Right cardiac atrium (tissue), 5 donors: ENCODE measurements around the gene PHF13. TPM values are rescaled to one million over a fixed set of nuclear protein-coding genes. Genes with fewer than 3 reads are reported as not detected.
A peak's percentile ranks its signal among the peaks of the same experiment; 100 is the strongest.

Source experiments
- ATAC-seq, 2 donors: fragments of 200-7000 bp; cut with Tn5 transposase; one replicate each; pipeline versions ENCODE4 v1.8.0 to v1.9.1; 2020; ENCODE audit warnings: moderate library complexity in 2 of 2, mild to moderate bottlenecking in 1 of 2
- DNase-seq, 3 donors: peaks; one replicate each; pipeline ENCODE4 v3.0.0-alpha.2; 2020
- H3K27ac ChIP-seq: one replicate; pipeline ENCODE4 v1.5.1; 2013; ENCODE audit warnings: mild to moderate bottlenecking, low read length, control low read depth, moderate library complexity
- H3K27me3 ChIP-seq: one replicate; pipeline ENCODE4 v1.6.1; 2013; ENCODE audit not compliant: control insufficient read depth, insufficient read depth
- H3K4me1 ChIP-seq: one replicate; pipeline ENCODE4 v1.6.1; 2013; ENCODE audit warnings: low read length; ENCODE audit not compliant: control insufficient read depth, insufficient read depth
- H3K4me3 ChIP-seq: one replicate; pipeline ENCODE4 v1.5.1; 2013; ENCODE audit warnings: low read length, control low read depth
- H3K9me3 ChIP-seq: one replicate; pipeline ENCODE4 v1.6.1; 2013; ENCODE audit warnings: low read length; ENCODE audit not compliant: control insufficient read depth
- WGBS: extraction: QIAGEN DNeasy Blood & Tissue Kit; methylation state at CpG from one replicate; pipeline ENCODE4 v1.1.7; 2013; 5-methylcytosine and 5-hydroxymethylcytosine counted together
- intact Hi-C, 4 donors: fragments of 100-400 bp; cut with DNase I; formaldehyde crosslinking; loops; one replicate each; pipeline versions ENCODE4 v1.11.0 to v1.14.0; 2022 to 2023
- polyA plus RNA-seq: library from polyadenylated mRNA; stranded (reverse); fragments of 200-250 nt; gene quantifications from one replicate; pipeline ENCODE4 v1.2.3, GENCODE V29; 2013
- total RNA-seq, 4 donors: library from RNA; stranded (reverse); fragmentation: NEBNext Ultra II Directional; extraction: Animal tissue kit (Norgen Biotek cat#: 25700); gene quantifications; one replicate each; pipeline ENCODE4 v1.2.1, GENCODE V29; 2021
- donor health status: healthy with polysubstance abuse.
- donor health status: DM: no; HTN: yes; CAD: no.
- donor health status: DM: no; HTN: no; CAD: no.
- donor health status: DM: no; HTN: yes; CAD: no; lungs with severe emphysema.
- donor health status: DM: yes; HTN: yes; CAD: no.

The PHF13 gene
- total and polyA plus RNA-seq, 5 donors: 4.8 to 9.7 (median 6.7) TPM

DNA sequence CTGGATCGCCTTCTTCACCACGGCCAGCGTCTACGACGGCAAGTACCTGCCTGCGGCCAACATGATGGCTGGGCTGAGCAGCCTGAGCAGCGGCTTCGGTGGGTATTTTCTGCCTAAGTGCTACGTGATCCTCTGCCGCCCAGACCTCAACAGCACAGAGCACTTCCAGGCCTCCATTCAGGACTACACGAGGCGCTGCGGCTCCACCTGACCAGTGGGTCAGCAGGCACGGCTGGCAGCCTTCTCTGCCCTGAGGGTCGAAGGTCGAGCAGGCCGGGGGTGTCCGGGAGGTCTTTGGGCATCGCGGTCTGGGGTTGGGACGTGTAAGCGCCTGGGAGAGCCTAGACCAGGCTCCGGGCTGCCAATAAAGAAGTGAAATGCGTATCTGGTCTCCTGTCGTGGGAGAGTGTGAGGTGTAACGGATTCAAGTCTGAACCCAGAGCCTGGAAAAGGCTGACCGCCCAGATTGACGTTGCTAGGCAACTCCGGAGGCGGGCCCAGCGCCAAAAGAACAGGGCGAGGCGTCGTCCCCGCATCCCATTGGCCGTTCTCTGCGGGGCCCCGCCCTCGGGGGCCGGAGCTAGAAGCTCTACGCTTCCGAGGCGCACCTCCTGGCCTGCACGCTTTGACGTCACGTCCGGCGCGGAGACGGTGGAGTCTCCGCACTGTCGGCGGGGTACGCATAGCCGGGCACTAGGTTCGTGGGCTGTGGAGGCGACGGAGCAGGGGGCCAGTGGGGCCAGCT is 34.0 kb upstream of the PHF13 start, which contains the start of gene ZBTB48:
ZBTB48 (plus strand) TSS at position 621 of the 745 bp plus-strand sequence. CDS start 616 bp downstream, outside the sequence.
- H3K9me3 ChIP-seq: no peaks in the 10 kb centered on the region
- intact Hi-C loops: no loop called here
- peak; percentile 98 for ATAC-seq

DNA sequence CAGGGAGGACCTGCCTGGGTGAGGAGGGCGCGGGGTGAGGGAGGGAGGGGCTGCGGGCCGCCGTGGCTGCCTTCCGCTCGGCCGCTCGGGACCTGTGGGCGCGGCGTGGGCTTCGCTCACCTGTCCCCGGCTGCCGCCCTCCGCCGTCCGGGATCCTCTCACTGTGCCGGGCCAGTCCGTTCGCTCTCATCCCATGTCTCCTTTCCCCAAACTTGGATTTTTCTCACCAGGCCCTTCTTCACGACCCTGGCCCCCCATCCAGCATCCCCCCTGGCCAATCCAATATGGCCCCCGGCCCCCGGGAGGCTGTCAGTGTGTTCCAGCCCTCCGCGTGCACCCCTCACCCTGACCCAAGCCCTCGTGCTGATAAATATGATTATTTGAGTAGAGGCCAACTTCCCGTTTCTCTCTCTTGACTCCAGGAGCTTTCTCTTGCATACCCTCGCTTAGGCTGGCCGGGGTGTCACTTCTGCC is 33.4 kb upstream of the PHF13 start:
- under 1% methylated on average over 30 of the region's 30 CpGs for WGBS
- DNase-seq (no peak), ATAC-seq (peak; percentile 1 to 9)
- H3K9me3 ChIP-seq: no peaks in the 10 kb centered on the region
- H3K4me1 ChIP-seq: peaks cover 12% of the 10 kb centered on the region
- peak overlapping the region; percentile 80 for H3K4me3 ChIP-seq
- H3K27ac ChIP-seq: peak overlapping the region; percentile 79
- H3K27me3 ChIP-seq: no peaks in the 10 kb centered on the region
- intact Hi-C loops: no loop called here

More for the DNA sequence above, 34.0 kb upstream of the PHF13 start, which contains the start of gene ZBTB48:
- peak within 1 kb of the TSS; percentile 80 for H3K4me3 ChIP-seq
- H3K27me3 ChIP-seq: no peaks in the 10 kb centered on the region
- peaks cover 12% of the 10 kb centered on the region for H3K4me1 ChIP-seq
- peak; percentile 100 for DNase-seq
- H3K27ac ChIP-seq: peak within 1 kb of the TSS; percentile 90
- WGBS: 13% methylated on average over 58 of the region's 58 CpGs

DNA sequence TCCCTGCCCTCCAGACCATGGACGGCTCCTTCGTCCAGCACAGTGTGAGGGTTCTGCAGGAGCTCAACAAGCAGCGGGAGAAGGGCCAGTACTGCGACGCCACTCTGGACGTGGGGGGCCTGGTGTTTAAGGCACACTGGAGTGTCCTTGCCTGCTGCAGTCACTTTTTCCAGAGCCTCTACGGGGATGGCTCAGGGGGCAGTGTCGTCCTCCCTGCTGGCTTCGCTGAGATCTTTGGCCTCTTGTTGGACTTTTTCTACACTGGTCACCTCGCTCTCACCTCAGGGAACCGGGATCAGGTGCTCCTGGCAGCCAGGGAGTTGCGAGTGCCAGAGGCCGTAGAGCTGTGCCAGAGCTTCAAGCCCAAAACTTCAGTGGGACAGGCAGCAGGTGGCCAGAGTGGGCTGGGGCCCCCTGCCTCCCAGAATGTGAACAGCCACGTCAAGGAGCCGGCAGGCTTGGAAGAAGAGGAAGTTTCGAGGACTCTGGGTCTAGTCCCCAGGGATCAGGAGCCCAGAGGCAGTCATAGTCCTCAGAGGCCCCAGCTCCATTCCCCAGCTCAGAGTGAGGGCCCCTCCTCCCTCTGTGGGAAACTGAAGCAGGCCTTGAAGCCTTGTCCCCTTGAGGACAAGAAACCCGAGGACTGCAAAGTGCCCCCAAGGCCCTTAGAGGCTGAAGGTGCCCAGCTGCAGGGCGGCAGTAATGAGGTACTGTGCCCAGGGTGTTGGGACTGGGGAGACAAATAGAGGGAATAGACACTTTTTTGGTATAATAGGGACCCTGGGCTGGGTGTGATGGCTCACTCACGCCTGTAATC is 32.7 kb upstream of the PHF13 start:
- ATAC-seq: peak in 1 of 2 donors; percentile 3

DNA sequence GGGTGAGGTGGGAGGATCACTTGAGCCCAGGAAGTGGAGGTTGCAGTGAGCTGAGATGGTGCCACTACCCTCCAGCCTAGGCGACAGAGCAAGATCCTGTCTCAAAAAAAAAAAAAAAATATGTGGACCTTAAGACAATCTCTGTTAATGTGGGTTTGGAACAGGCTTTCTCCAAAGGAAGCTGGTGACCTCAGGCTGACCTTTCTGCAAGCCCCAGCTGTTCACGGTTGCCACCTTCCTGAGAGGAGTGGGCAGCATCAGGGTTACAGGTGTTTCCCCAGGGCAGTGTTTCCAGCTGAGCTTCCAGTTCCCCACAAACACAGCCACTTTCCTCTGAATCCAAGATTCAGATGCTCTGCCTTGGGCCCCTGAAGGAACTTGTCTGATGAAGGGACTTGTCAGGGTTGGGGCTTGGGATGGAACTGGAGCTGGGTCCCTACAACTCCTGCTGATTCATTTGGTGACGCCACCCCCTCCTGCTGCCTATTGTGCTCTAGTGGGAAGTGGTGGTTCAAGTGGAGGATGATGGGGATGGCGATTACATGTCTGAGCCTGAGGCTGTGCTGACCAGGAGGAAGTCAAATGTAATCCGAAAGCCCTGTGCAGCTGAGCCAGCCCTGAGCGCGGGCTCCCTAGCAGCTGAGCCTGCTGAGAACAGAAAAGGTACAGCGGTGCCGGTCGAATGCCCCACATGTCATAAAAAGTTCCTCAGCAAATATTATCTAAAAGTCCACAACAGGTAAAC is 31.8 kb upstream of the PHF13 start:
- Histone ChIP-seq H3K4me3 (no peak overlapping the region), H3K27ac (no peak overlapping the region), H3K4me1 (peaks cover 12% of the 10 kb centered on the region), H3K9me3 (no peaks in the 10 kb centered on the region), H3K27me3 (no peaks in the 10 kb centered on the region)
- DNase-seq: peak in 1 of 3 donors; percentile 52
- ATAC-seq: no peak
- WGBS: 70% methylated on average over 10 of the region's 10 CpGs
- intact Hi-C loops: no loop called here

More for the DNA sequence above, 32.7 kb upstream of the PHF13 start:
- Histone ChIP-seq H3K9me3 (no peaks in the 10 kb centered on the region), H3K27me3 (no peaks in the 10 kb centered on the region), H3K4me3 (peak overlapping the region; percentile 80), H3K4me1 (peaks cover 12% of the 10 kb centered on the region), H3K27ac (peak overlapping the region; percentile 2)
- intact Hi-C loops: no loop called here
- 32% methylated on average over 19 of the region's 19 CpGs for WGBS
- peak in 2 of 3 donors; percentile 59 to 63 for DNase-seq

DNA sequence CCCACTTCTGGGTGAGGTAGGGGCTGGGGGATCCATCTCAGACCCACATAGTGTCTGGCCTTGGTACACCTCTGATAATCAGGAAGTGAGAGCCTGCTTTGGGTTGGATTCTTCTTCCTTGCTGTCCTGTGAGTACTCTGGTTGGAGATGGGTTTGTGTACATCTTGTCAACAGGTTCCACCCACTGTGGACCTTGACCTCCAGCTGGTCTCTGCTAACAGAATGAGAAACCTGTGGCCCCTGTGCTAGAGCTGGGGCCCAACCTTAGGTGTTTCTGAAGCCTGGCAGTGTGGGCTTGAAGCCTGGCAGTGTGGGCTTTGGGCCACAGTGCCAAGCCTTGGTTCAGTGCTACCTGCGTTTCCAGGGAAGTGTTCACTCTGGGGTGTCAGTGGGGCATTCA is 31.2 kb upstream of the PHF13 start:
- DNase-seq (no peak), ATAC-seq (no peak)
- intact Hi-C loops: no loop called here
- Histone ChIP-seq H3K4me1 (peaks cover 12% of the 10 kb centered on the region), H3K27me3 (no peaks in the 10 kb centered on the region), H3K27ac (no peak overlapping the region), H3K4me3 (no peak overlapping the region), H3K9me3 (no peaks in the 10 kb centered on the region)
- WGBS: 79% methylated on average over 1 of the region's 1 CpG

DNA sequence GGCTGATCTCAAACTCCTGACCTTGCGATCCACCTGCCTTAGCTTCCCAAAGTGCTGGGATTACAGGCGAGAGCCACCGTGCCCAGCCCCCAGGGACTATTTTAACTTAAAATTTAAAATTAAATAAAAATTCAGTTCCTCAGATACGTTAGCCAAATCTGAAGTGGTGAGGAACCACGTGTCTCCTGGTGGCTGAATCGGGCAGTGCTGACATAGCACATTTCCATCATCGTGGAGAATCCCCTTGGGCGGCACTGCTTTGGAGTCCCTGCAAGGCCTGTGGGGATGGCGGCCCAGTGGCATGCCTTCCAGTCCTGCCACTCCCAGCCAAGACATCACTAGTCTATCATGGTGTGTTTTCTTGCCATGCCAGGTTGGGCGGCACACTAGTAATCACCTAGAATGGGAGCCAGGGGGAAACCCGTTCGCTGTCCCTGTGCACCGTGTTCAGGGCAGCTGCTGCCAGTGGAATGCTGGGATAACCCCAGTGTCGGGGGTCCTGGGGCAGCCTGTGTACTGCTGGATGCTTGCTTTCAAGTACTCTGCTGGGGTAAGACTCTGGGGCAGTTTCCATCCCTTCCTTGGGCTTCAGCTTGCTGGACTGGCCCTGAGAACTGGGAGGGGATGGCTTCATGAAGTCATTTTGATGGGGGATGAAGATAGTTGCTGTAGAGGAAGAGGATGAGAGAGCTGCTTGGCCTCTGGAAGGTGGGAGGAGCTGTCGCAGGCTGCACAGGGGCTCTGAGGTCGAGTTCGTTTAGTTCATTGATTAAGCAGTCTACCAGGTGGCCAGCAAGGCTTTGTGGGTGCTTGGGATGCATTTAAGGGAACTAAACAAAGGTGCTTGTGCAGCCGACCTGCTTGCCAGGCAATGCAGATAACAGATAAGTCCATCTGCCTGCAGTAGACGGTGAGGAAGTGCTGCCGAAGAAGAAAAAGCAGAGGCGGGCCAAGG is 29.1 kb upstream of the PHF13 start:
- ATAC-seq (no peak), DNase-seq (peak in 1 of 3 donors; percentile 59)
- intact Hi-C loops: no loop called here
- Histone ChIP-seq H3K9me3 (no peaks in the 10 kb centered on the region), H3K27me3 (no peaks in the 10 kb centered on the region), H3K27ac (no peak overlapping the region), H3K4me1 (peaks cover 13% of the 10 kb centered on the region), H3K4me3 (no peak overlapping the region)
- 66% methylated on average over 21 of the region's 21 CpGs for WGBS

DNA sequence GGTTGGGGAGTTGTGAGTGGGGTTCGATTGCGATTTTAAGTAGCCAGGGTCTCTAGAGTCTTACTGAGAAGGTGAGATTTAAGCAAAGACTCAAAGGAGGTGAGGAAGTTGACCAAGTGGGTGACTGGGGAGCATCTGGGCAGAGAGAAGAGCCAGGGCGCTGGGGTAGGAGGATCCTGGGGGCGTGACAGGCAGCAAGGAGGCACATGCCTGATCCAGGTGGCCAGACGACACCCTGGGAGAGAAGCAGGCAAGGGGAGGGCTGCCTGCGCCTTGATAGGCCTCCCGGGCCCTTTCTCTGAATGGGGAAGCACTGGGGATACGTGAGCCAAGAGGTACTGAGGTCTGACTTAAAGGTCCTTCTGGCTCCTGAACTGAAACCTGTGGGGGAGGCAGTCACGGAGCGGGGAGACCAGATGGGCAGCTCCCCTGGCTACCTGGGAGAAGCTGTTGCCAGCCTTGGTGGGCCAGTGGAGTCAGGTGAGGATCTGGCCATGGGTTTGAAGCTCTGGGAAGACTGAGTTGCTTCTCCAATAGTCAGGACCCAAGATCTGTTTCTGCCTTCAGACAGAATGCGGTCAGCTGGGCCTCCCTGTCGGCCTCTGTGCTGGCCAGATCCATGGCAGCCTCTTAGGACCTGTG is 28.3 kb upstream of the PHF13 start:
- H3K4me1 ChIP-seq: peaks cover 12% of the 10 kb centered on the region
- no peak overlapping the region for H3K4me3 ChIP-seq
- intact Hi-C loops: no loop called here
- DNase-seq (no peak), ATAC-seq (no peak)
- no peak overlapping the region for H3K27ac ChIP-seq
- no peaks in the 10 kb centered on the region for H3K27me3 ChIP-seq
- H3K9me3 ChIP-seq: no peaks in the 10 kb centered on the region
- 79% methylated on average over 12 of the region's 12 CpGs for WGBS

DNA sequence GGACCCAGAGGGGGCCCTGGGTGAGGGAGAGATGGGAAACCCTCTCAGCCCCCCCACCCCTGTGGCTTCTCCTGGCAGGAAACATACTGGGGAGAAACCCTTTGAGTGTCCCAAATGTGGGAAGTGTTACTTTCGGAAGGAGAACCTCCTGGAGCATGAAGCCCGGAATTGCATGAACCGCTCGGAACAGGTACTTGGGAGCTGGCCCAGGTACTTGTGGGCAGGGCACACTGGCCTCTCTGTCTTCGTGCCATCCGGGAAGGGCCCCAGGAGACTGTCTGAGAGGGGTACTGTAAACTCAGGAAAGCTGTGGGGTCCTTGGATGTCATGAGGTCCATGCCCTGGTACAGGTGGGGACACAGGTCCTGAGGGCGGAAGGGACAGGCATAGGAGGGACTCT is 27.7 kb upstream of the PHF13 start:
- H3K4me1 ChIP-seq: peaks cover 9% of the 10 kb centered on the region
- H3K9me3 ChIP-seq: no peaks in the 10 kb centered on the region
- H3K27me3 ChIP-seq: no peaks in the 10 kb centered on the region
- 90% methylated on average over 7 of the region's 7 CpGs for WGBS
- H3K27ac ChIP-seq: no peak overlapping the region
- intact Hi-C loops: no loop called here
- ATAC-seq: no peak
- H3K4me3 ChIP-seq: no peak overlapping the region
- no peak for DNase-seq

DNA sequence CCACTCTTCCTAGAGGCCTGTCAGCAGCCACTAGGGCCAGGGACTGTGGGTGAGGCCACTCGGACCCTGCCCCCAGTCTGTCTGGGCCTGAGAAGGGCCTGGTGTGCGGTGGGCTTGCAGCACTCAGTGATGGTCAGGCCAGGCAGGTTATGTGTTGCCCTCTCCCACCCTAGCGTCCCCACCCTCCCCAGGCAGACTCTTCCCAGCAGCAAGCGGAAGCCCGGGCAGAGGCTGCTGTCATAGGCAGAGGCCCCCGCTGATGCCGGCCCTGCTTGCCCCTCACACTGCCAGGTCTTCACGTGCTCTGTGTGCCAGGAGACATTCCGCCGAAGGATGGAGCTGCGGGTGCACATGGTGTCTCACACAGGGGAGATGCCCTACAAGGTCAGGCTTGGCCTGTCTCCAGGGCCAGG is 27.1 kb upstream of the PHF13 start:
- ATAC-seq (peak; percentile 2 to 9), DNase-seq (peak in 2 of 3 donors; percentile 58 to 62)
- H3K27ac ChIP-seq: no peak overlapping the region
- intact Hi-C loops: no loop called here
- no peaks in the 10 kb centered on the region for H3K9me3 ChIP-seq
- H3K27me3 ChIP-seq: no peaks in the 10 kb centered on the region
- 79% methylated on average over 11 of the region's 11 CpGs for WGBS
- no peak overlapping the region for H3K4me3 ChIP-seq
- peaks cover 5% of the 10 kb centered on the region for H3K4me1 ChIP-seq
